ENCODE results near the gene SMIM3.
"Not testable (repeated sequence)": the region's sequence is repeated elsewhere in the genome, so short reads cannot be mapped to it uniquely, and the experiment has no call there.

Gene SMIM3
- long read RNA-seq, donor 1, transcript SMIM3-201 (2 exons, 2,332 nt): major isoform, 22 of 22 reads
- long read RNA-seq, donor 1, partial matches to known transcripts: 0 of 22 reads
- long read RNA-seq, donor 1, other reads (novel, unspliced or antisense): 0 of 22 reads
- long read RNA-seq, donor 2, transcript SMIM3-201 (2 exons, 2,332 nt): major isoform, 14 of 23 reads
- long read RNA-seq, donor 2, partial matches to known transcripts: 9 of 23 reads
- long read RNA-seq, donor 2, other reads (novel, unspliced or antisense): 0 of 23 reads
- long read RNA-seq, donor 3, transcript SMIM3-201 (2 exons, 2,332 nt): major isoform, 8 of 8 reads
- long read RNA-seq, donor 3, partial matches to known transcripts: 0 of 8 reads
- long read RNA-seq, donor 3, other reads (novel, unspliced or antisense): 0 of 8 reads
- long read RNA-seq, donor 4, transcript SMIM3-201 (2 exons, 2,332 nt): major isoform, 16 of 30 reads
- long read RNA-seq, donor 4, partial matches to known transcripts: 14 of 30 reads
- long read RNA-seq, donor 4, other reads (novel, unspliced or antisense): 0 of 30 reads
- long read RNA-seq, donor 5, transcript SMIM3-201 (2 exons, 2,332 nt): major isoform, 17 of 17 reads
- long read RNA-seq, donor 5, partial matches to known transcripts: 0 of 17 reads
- long read RNA-seq, donor 5, other reads (novel, unspliced or antisense): 0 of 17 reads
- long read RNA-seq, donor 6, transcript SMIM3-201 (2 exons, 2,332 nt): major isoform, 16 of 26 reads
- long read RNA-seq, donor 6, partial matches to known transcripts: 10 of 26 reads
- long read RNA-seq, donor 6, other reads (novel, unspliced or antisense): 0 of 26 reads
- long read RNA-seq, donor 7, transcript SMIM3-201 (2 exons, 2,332 nt): major isoform, 18 of 18 reads
- long read RNA-seq, donor 7, partial matches to known transcripts: 0 of 18 reads
- long read RNA-seq, donor 7, other reads (novel, unspliced or antisense): 0 of 18 reads
- long read RNA-seq, donor 8, transcript SMIM3-201 (2 exons, 2,332 nt): major isoform, 22 of 22 reads
- long read RNA-seq, donor 8, partial matches to known transcripts: 0 of 22 reads
- long read RNA-seq, donor 8, other reads (novel, unspliced or antisense): 0 of 22 reads

- peak; percentile 88 for DNase-seq
Observed at GRCh38 chr5:150778517-150779396, at the start of gene SMIM3. Gene SMIM3, plus strand, starts transcription at chr5:150778757. Its CDS starts 16,684 bp downstream, at chr5:150795441.

GRCh38 chr5:150729859-150730258 lies 48.7 kb upstream of the SMIM3 start:
- DNase-seq: no peak

GRCh38 chr5:150731669-150732242 lies 46.8 kb upstream of the SMIM3 start:
- DNase-seq: no peak

- no peak for DNase-seq
Observed at GRCh38 chr5:150734579-150735384, 43.8 kb upstream of the SMIM3 start.

DNA sequence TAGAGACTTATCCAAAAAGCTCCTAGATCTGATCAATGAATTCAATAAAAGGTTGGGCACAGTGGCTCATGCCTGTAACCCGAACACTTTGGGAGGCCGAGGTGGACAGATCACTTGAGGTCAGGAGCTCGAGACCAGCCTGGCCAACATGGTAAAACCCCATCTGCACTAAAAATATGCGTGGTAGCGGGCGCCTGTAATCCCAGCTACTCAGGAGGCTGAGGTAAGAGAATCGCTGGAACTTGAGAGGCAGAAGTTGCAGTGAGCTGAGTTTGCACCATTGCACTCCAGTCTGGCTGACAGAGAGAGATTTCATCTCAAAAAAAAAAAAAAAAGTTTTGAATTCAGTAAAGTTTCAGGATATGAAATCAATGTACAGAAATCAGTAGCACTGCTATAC lies 39.7 kb upstream of the SMIM3 start:
- DNase-seq: no peak

DNA sequence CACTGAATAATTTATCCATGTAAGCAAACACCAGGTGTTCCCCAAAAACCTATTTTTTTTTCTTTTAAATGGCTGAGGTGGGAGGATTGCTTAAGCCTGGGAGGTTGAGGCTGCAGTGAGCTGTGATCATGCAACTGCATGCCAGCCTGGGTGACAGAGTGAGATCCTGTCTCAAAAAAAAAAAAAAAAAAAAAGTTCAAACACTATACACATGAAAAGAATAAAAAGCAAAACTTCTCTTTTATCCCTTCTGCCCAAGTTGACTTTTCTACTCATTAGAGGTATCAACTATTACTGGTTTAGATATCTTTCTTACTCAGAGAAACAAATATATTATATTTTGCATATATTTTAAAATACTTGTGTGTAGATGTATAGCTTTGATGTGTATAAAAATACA lies 37.6 kb upstream of the SMIM3 start:
- no peak for DNase-seq

DNA sequence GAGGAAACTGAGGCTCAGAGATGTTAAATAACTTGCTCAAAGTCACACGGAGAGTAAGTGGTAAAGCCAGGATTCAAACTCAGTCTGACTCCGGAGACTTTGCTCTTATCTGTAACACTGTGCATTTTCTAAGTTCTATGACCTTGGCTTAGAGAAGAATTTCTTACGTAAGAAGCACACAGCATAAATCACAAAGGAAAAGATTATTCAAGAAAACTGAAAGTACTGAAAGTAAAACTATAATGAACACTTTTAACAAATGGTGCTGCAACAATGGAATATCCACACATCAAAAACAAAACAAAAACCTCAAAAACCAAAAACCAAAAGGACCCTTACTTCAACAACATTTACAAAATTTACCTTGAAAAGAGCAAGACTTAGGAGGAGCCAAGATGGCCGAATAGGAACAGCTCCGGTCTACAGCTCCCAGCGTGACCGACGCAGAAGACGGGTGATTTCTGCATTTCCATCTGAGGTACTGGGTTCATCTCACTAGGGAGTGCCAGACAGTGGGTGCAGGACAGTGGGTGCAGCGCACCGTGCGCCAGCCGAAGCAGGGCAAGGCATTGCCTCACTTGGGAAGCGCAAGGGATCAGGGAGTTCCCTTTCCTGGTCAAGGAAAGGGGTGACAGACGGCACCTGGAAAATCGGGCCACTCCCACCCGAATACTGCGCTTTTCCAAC lies 36.0 kb upstream of the SMIM3 start:
- not testable (repeated sequence) for DNase-seq

DNA sequence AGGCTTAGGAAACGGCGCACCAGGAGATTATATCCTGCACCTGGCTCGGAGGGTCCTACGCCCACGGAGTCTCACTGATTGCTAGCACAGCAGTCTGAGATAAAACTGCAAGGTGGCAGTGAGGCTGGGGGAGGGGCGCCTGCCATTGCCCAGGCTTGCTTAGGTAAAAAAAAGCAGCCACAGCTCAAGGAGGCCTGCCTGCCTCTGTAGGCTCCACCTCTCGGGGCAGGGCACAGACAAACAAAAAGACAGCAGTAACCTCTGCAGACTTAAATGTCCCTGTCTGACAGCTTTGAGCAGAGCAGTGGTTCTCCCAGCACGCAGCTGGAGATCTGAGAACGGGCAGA lies 35.4 kb upstream of the SMIM3 start:
- DNase-seq: not testable (repeated sequence)

DNA sequence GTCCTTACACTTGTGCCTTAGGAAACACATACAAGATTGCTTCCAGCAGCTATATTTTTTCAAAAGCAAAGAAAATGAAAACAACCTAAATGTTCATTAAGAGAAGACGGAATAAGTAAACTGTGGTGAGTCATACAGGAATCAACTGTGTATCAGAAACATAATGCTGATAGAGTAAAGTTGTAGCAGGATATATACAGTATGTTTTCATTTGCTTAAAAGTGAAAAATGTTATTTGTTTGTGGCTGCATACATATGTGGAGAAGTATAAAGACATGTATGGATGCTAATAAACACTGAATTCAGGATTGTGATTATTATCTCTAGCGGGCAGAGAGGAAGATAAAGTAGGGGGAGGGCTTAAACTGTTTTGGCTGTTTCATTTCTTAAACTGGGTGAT lies 28.1 kb upstream of the SMIM3 start:
- no peak for DNase-seq

DNA sequence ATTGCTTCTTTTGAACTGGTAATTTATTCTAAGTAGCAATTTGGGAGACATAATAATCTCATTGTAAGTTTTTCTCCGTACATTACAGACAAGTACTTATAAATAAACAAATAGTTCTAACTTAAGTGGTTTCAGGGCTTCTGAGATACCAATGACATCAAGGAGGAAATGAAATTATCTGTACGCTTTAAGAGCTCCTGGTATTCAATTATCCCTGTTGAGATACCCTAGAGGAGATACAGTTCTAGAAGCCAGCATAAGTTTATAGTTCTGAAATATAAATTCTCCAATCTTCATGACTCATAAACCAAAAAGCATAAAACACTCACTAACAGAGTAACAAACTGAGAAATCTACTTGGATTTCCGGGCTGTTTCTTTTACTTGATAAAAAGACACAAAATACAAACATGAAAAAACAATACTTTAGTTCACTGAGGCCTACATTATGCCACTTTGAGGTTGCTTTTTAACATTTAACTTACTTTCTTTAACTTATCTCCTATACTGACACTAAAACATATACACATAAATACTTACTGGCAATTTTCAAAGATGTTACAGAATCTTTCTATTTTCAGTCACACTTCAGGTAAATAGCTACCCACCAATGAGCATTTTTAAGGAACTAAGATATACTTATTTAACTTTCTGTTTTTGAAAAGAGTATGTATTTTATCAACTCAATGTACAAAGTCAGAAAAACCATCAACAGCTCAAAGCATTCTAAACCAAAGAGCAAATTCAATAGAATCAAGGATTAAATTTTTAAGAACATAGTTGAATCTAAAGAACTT lies 27.3 kb upstream of the SMIM3 start:
- DNase-seq: no peak

DNA sequence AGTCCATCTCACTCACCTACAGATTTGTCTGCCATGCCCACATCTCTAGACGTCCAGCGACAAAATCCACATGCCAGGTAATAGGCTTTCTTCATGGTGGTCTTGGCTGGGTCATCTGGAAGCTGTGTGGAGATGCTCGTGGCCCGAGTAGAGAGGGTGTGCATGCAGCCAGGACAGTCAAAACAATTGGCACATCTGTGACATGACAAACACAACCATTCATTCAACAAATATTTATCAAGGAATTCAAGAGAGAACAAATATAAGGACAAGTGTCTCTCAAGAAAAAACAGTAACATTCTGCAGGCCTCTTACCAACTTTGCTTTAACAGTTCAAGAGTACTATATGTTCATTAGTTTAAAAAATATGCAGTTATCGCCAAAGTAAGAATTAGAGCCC lies 25.1 kb upstream of the SMIM3 start:
- no peak for DNase-seq

GRCh38 chr5:150753863-150754262 lies 24.7 kb upstream of the SMIM3 start:
- no peak for DNase-seq

DNA sequence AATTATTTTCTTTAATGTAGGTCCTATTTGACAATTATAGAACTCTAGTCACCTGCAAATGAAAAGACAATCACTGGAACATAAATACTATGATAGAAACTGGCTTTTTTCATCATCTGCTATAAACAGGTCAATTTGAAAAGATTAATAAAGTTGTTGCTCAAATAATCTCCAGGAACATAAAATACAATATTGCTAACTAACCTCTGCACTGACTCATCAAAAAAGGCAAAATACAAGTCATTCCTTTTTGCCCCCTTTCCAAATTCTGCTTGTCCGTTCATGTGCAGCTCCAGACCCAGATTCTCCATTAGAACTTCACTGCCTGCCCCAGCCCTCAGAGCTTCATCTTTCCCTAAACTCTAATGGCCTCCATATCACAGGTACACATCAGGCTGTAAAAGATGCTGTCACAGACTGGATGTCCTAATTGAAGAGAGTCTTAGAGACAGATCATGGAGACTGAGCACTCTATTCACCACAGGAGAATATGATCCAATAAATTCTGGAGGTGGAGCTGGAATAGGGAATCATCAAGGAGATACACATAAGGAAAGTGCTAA lies 21.4 kb upstream of the SMIM3 start:
- DNase-seq: no peak

GRCh38 chr5:150758203-150758530 lies 20.4 kb upstream of the SMIM3 start:
- DNase-seq: peak; percentile 80

DNA sequence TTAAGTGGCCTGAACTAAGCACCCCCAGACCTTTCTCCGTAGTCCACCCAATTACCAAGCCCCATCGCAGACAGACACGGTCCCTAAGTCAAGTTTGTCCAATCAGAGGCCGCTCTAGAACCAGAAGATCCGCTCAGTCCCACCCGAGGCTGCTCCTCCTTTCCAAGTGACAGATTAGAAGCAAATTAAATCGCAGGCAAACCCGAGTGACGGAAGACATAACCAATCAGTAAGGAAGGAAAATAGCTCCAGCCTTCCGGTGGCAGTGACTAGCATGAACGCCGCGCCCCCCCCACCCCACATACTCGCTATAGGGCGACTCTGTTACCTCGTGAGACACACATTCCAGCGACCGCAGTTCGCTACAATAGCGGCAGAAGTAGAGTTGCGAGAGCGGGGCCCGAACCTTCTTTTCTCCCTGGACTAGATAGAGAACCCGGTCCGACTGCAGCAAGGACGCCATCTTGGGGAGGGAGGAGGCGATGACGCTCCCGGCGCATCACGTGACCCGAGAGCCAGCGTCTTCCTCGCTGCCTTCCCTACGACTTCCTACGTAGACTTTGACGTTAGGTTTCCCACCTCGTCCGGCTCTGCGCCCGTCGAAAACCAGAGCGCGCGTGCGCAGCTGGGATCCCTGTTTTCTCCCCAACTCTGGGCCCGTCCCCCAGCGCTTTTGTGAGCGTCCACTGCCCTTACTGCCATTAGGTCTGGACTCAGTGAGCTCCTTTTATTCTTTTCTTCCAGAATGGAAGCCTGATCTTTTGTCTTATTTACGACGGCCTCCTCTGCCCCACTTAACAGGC lies 19.8 kb upstream of the SMIM3 start, which contains the start of gene DCTN4:
Gene DCTN4 (minus strand): TSS at position 487 of the 803 bp plus-strand sequence. CDS start 24 bp downstream, at position 463.
- DNase-seq: peak; percentile 99

- no peak for DNase-seq
Observed at GRCh38 chr5:150759334-150759583, 19.3 kb upstream of the SMIM3 start.

GRCh38 chr5:150762211-150762610 lies 16.3 kb upstream of the SMIM3 start:
- DNase-seq: no peak

DNA sequence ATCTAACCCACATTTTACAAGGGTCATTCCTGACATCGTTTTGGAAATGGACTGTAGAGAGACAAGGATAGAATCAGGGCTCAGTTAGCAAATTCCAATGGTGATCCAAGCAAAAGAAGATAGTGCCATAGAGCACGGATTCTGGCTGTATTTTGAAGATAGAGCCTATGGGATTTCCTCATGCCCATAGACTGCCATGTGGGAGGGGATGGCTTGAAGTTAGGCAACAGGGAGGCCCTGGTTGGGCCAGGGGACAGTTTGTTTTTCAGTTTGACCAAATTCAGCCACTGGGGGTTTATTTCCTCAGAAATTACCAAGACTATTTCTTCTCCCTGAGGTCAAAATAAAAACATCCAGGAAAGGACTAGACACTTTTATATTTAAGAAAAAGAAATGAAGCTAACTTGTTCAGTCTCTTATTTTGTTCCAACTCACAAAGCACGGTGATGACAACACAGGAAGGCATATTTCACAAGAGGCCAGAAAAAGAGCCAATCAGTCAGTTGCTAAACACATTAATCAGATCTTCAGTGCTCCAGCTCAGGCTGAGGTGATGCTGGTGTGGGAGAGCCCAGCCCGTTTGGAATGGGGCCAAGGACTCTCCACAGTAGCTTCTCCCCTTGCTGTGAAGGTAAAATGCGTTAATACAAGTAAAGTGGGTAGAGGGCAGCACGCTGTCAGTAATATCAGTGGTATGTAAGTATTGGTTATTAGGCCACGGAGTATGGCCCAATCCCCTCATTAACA lies 15.4 kb upstream of the SMIM3 start:
- no peak for DNase-seq

Data from right kidney (tissue), 9 donors.